Keratinocyte (primary cell): ENCODE data around the gene HDGF.

Experiments
- EZH2 ChIP-seq: IDR thresholded peaks from one replicate; pipeline ENCODE4 v1.6.1; 2012; ENCODE audit warnings: inconsistent platforms, mild to moderate bottlenecking, low read length, moderate library complexity
- TF ChIP-seq, protein P1 (sequence below), 3 experiments: IDR thresholded peaks in 1 of 3; conservative IDR thresholded peaks in 1 of 3; optimal IDR thresholded peaks in 1 of 3; 2 replicates in 2 of 3; 3 replicates in 1 of 3; pipeline versions ENCODE3 to v1.5.1; 2011; ENCODE audit warnings: low read length in 3 of 3, mild to moderate bottlenecking in 3 of 3, moderate library complexity in 2 of 3, control low read depth in 1 of 3, inconsistent platforms in 1 of 3; ENCODE audit not compliant: insufficient read depth in 2 of 3; ENCODE audit errors: extremely low read depth in 1 of 3

DNA sequence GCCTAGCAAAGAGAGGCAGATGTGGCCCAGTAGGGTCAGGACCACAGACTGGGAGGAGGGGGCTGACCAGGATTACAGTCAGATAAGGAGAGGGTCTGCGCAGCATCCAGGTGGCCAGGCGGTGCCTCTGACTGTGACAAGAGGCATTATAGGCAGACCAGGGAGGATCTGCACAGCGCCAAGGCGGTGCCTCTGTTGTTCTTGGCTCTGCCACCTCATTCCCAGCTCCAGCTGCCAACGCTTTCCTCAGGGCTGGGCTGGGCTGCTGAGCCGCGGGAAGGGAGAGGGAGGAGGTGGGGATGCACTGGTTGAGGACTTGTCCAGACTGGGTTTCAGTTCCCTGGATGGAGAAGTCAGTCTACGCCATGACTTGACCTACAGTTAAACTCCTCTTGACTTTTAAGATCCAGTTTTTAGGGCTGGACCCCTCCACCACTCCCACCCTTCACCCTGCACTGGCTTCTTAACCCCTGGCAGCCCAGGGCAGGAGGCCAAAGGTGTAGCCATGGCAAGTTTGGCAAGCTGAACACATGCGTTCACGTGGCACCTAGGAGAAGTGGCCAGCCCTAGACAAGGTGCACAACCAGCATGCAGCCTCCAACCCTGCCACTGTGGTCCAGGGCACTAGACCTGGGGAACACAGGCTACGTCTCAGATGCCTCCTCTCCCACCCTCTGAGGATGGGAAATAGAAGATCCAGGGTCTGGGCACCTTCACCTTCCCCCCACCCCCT, 41.6 kb downstream of the HDGF start:
- TF ChIP-seq, protein P1, sequence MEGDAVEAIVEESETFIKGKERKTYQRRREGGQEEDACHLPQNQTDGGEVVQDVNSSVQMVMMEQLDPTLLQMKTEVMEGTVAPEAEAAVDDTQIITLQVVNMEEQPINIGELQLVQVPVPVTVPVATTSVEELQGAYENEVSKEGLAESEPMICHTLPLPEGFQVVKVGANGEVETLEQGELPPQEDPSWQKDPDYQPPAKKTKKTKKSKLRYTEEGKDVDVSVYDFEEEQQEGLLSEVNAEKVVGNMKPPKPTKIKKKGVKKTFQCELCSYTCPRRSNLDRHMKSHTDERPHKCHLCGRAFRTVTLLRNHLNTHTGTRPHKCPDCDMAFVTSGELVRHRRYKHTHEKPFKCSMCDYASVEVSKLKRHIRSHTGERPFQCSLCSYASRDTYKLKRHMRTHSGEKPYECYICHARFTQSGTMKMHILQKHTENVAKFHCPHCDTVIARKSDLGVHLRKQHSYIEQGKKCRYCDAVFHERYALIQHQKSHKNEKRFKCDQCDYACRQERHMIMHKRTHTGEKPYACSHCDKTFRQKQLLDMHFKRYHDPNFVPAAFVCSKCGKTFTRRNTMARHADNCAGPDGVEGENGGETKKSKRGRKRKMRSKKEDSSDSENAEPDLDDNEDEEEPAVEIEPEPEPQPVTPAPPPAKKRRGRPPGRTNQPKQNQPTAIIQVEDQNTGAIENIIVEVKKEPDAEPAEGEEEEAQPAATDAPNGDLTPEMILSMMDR (optimal IDR thresholded peaks at IDR 0.05 in 1 of 3, IDR thresholded peaks at IDR 0.05 in 1 of 3, conservative IDR thresholded peaks at IDR 0.05 in 1 of 3; ENCODE audit: extremely low read depth in 1 of 3, insufficient read depth in 2 of 3, low read length in 3 of 3), result no peak
- no peak for TF ChIP-seq EZH2
